ENCODE data around the gene KLHL29.

The KLHL29 gene

DNA sequence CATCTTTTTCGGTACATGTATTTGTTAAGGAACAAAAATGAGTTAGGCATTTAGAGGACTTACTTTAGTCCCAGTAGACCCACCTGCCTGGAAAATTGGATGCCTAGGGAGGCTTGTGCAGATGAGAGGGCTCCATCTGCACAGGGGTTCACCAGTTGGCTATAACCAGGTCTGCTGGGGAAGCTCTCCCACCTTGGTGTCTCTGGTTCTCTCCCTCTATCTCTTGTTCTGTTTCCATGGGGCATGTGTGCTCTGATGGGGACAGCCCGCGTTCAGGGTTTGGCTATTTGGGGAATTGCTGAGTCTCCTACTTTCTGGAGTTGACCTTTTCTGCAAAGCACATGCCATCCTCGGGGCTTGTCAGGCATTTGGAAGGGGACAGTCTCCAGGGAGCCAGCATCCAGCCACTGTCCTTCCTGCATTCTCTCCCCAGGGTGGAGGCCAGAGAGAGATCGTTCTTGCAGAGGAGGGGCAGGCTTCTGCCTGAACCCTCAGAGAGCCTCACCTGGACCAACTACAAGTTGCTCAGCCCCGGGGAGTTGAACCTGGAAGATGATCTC is 157.3 kb downstream of the KLHL29 start:
- no peak overlapping the region for H3K4me3 ChIP-seq (ENCODE audit: low read depth, low read length)
- TF ChIP-seq CTCF (IDR thresholded peaks at IDR 0.05; ENCODE audit: low read depth, low read length, missing control alignments) = no peak
- no peak for DNase-seq (ENCODE audit: low read depth)

- no peak for DNase-seq (ENCODE audit: low read depth)
- H3K4me3 ChIP-seq (ENCODE audit: low read depth, low read length) = no peak overlapping the region
- no peak for TF ChIP-seq CTCF (IDR thresholded peaks at IDR 0.05; ENCODE audit: low read depth, low read length, missing control alignments)
Observed at GRCh38 chr2:23543302-23543701, 158.3 kb downstream of the KLHL29 start.

GRCh38 chr2:23543728-23544127 is 158.7 kb downstream of the KLHL29 start:
- DNase-seq (ENCODE audit: low read depth) = no peak
- H3K4me3 ChIP-seq (ENCODE audit: low read depth, low read length) = no peak overlapping the region
- TF ChIP-seq CTCF (IDR thresholded peaks at IDR 0.05; ENCODE audit: low read depth, low read length, missing control alignments) = no peak

DNA sequence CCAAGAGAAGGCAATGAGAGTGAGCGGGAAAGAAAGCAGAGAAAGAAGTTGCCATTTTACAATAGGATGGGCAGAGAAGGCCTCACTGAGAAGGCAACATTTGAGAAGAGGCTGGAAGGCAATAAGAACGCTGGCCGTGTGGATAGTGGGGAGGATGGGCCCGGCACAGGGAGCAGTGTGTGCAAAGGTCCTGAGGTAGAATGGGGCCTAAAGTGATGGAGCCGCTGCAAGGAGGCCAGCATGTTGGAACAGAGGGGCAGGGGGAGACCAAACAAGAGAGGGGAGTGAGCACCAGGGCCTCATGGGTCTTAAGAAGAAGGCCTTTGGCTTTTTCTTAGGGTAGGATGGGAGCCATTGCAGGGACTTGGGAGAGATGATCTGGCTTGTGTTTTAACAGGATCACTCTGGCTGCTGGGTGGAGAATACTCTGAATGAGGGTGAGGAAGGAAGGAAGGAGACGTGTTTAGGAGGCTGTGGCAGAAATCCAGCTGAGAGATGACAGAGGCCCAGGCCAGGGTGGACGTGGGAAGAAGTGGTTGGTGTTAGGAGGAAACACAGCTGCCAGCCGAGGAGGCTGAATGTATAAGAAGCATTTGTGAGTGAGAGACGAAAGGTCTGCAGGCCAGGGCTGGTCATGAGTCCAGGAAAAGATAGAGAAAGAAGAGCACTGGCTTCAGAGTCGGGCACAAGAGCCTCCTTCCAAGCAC is 159.8 kb downstream of the KLHL29 start:
- DNase-seq (ENCODE audit: low read depth) = no peak
- TF ChIP-seq CTCF (IDR thresholded peaks at IDR 0.05; ENCODE audit: low read depth, low read length, missing control alignments) = no peak
- H3K4me3 ChIP-seq (ENCODE audit: low read depth, low read length) = no peak overlapping the region

- no peak for DNase-seq (ENCODE audit: low read depth)
- no peak for TF ChIP-seq CTCF (IDR thresholded peaks at IDR 0.05; ENCODE audit: low read depth, low read length, missing control alignments)
Observed at GRCh38 chr2:23545396-23545795, 160.4 kb downstream of the KLHL29 start.

GRCh38 chr2:23545811-23546210 is 160.8 kb downstream of the KLHL29 start:
- no peak for DNase-seq (ENCODE audit: low read depth)
- H3K4me3 ChIP-seq (ENCODE audit: low read depth, low read length) = no peak overlapping the region

More at GRCh38 chr2:23545396-23545795, 160.4 kb downstream of the KLHL29 start:
- no peak overlapping the region for H3K4me3 ChIP-seq (ENCODE audit: low read depth, low read length)

More at GRCh38 chr2:23545811-23546210, 160.8 kb downstream of the KLHL29 start:
- TF ChIP-seq CTCF (IDR thresholded peaks at IDR 0.05; ENCODE audit: low read depth, low read length, missing control alignments) = no peak
